LNCAP (cell line): Measurements from ENCODE around the gene RNF2.

Source experiments
- TF ChIP-seq, protein P1 (sequence below): fragments of 450-650 bp; IDR thresholded peaks from 2 replicates; pipeline ENCODE4 v1.5.1; 2017; ENCODE audit warnings: mild to moderate bottlenecking

Gene RNF2

DNA sequence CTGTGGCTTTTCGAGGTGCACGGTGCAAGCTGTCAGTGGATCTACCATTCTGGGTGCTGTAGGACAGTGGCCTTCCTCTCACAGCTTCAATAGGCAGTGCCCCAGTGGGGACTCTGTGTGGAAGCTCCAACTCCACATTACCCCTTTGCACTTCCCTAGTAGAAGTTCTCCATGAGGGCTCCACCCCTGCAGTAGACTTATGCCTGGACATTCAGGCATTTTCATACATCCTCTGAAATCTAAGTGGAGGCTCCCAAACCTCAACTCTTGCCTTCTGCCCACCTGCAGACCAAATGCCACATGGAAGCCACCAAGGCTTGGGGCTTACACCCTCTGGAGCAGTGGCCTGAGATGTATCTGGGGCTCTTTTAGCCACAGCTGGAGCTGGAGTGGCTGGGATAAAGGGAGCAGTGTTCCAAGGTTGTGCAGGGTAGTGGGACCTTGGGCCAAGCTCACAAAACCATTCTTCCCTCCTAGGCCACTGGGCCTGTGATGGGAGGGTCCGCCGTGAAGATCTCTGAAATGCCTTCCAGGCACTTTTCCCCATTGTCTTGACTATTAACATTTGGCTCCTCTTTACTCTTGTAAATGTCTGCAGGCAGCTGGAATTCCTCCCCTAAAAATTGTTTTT is 18.0 kb upstream of the RNF2 start:
- TF ChIP-seq, protein P1, sequence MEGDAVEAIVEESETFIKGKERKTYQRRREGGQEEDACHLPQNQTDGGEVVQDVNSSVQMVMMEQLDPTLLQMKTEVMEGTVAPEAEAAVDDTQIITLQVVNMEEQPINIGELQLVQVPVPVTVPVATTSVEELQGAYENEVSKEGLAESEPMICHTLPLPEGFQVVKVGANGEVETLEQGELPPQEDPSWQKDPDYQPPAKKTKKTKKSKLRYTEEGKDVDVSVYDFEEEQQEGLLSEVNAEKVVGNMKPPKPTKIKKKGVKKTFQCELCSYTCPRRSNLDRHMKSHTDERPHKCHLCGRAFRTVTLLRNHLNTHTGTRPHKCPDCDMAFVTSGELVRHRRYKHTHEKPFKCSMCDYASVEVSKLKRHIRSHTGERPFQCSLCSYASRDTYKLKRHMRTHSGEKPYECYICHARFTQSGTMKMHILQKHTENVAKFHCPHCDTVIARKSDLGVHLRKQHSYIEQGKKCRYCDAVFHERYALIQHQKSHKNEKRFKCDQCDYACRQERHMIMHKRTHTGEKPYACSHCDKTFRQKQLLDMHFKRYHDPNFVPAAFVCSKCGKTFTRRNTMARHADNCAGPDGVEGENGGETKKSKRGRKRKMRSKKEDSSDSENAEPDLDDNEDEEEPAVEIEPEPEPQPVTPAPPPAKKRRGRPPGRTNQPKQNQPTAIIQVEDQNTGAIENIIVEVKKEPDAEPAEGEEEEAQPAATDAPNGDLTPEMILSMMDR, result no peak

DNA sequence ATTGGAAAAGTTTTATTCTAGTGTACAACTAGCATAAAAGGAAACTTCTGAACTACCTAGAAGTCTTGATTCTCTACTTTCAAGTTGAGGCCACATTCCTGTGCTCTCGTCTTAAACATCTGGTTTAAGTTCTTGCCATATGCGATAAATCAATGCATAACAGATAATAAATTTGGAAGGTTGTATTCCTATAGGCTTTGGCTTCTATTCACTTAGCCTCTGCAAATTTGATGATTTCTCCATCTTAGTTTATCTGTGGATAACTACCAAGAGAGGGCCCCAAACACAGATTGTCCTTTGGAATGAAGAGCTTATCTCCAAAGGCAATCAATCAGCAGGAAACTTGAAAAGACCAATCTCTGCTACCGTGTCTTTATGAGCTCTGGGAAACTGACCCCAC is 11.7 kb upstream of the RNF2 start:
- TF ChIP-seq, protein P1, result no peak

DNA sequence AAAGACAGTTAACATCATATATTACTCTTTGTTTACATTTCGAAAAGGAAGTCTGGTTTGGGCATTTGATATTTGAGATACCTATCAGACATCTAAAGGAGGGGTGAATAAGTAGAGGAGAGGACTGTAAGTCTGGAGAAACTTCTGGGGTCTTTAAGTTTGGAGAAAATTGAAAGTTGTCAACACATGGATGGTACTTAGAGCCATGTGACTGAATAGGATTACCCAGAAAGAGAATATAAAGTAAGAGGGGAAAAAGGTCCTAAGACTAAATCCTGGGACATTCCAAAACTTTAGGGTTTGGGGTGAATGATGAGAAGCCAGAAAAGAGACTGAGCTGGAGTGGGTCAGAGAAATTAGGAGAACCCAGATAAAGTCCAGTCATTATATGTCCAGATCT is 10.1 kb upstream of the RNF2 start:
- TF ChIP-seq, protein P1, result no peak

DNA sequence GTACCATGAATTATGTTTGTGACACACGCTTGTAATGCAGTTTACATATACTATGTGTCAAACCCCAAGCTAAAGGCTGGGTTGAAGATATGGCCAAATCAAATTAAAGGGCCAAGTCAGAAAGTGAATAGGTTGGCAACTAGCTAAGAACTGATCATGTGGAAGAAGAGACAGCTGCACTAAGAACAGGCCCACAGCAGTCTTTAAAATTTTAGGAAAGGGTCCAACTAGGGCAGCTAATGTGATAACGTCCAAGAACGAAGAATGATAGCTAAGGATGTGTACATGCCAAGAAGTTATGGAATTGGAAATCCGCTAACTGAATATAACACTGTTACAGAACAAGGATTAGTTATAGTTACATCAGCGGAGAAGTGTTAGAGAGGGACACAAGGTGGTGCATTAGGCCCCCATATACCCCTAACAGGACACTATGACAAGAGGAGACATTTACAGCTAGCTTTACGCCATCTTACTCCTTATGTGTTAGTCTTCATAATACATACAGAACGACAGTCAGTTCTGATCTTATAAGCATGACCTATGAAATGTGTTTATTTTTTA is 6.5 kb upstream of the RNF2 start:
- TF ChIP-seq, protein P1, result no peak

DNA sequence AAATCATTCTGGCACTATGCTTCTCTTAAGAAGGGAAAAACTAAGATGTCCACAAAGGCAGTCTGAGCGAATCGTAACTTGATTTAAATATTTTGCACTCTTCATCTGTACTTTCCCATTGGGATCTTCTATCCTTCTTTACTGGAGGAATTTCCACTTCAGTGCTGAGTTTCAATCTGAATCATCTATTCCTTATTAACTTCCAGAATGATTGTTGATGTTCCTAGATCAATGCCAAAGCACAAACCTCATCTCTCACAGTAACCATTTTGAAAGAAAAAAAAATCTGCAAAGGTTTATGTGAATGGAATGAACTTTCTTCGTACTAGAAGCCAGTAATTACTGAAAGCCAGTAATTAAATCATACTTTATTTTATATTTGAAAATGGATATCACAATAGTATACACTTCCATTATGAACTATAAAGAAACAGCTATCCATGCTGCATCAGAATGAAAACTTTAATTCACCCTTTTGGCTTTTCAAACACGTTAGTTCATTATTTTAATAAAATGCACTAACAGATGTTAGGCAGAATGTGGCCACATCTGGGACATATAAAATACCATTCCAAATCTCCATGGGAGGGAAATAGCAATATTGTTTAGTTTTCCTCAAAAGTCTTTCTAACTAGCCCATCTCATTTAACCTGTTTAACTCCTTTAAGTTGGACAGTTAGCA is 5.5 kb upstream of the RNF2 start:
- TF ChIP-seq, protein P1, result no peak

DNA sequence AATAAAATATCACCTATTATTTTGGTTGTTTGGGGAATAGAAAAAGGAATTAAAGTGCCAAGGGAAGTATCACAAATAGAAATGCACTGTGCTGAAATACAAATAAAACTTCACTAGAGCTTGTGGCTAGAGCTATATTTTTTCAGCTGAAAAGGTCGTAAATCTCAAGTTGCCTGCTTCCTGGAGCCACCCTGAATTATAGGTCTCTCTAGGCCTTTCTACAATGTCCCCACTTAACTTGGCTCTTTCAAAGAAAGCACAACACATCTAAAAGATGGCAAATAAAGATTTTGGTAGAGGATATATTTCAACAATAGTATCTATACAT is 5.0 kb upstream of the RNF2 start:
- TF ChIP-seq, protein P1, result no peak

DNA sequence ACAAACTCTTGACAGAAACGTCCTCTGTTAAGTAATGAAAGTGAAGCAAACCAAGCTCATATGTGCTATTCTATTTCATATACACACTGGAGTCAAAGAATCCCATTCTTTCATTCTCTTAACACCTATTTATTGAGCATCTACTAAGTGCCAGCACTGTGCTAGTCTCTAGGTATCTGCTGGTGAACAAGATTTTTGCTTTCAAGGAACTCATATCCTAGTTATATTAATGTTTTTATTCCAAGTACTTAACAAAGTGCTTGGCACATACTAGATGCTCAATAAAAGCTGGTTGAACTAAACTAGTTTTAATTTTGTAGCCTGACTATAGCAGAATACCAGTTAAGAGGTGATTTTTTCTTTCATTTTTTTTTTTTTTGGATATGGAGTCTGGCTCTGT is 3.6 kb upstream of the RNF2 start:
- TF ChIP-seq, protein P1, result no peak
